ENCODE measurements around the gene TNS1. TPM values are rescaled to one million over a fixed set of nuclear protein-coding genes. Genes with fewer than 3 reads are reported as not detected.

The TNS1 gene
- total and polyA plus RNA-seq, 2 donors from 2014 or later, result 44.8 to 471 TPM

DNA sequence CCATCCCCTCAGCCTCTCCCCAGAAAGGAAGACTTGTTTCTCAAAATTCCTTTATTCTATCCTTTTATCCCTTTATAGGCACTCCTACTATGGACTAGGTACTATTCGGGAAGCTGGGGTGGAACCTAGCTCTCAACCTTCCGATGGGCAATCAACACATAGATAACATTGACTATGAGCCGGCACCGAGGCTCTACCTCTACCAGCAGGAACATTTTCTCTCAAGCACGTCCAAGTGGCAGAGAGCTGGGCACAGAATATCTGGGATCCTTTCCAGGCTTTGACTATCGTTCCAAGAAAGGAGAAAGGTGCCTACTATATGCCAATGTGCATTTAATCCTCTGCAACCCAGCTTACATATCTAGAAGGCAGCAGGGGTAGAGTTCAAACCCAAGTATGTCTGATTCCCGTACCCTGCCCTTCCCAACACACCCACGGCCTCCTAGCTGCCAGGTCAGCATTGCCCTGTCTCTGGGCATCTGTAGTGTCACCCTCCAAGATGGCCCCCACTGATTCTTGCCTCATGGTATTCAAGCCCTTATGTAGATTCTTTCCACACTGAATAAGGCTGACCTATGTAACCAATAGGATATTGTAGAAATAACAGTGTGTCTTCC, 28.3 kb downstream of the TNS1 start:
- no peak overlapping the region for H3K27ac ChIP-seq (ENCODE audit: low read depth in 2 of 2, low read length in 2 of 2)
- no peaks in the 10 kb centered on the region for H3K36me3 ChIP-seq (ENCODE audit: control insufficient read depth in 2 of 3, insufficient read depth in 3 of 3, low read length in 3 of 3)
- H3K27me3 ChIP-seq (ENCODE audit: control insufficient read depth, insufficient read depth, low read length), result no peaks in the 10 kb centered on the region
- H3K9ac ChIP-seq (ENCODE audit: low read length in 3 of 3), result no peak overlapping the region
- H3K9me3 ChIP-seq (ENCODE audit: control insufficient read depth in 2 of 3, insufficient read depth in 1 of 3, low read length in 3 of 3), result no peaks in the 10 kb centered on the region
- TF ChIP-seq, protein P1, sequence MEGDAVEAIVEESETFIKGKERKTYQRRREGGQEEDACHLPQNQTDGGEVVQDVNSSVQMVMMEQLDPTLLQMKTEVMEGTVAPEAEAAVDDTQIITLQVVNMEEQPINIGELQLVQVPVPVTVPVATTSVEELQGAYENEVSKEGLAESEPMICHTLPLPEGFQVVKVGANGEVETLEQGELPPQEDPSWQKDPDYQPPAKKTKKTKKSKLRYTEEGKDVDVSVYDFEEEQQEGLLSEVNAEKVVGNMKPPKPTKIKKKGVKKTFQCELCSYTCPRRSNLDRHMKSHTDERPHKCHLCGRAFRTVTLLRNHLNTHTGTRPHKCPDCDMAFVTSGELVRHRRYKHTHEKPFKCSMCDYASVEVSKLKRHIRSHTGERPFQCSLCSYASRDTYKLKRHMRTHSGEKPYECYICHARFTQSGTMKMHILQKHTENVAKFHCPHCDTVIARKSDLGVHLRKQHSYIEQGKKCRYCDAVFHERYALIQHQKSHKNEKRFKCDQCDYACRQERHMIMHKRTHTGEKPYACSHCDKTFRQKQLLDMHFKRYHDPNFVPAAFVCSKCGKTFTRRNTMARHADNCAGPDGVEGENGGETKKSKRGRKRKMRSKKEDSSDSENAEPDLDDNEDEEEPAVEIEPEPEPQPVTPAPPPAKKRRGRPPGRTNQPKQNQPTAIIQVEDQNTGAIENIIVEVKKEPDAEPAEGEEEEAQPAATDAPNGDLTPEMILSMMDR (IDR thresholded peaks at IDR 0.05; ENCODE audit: borderline replicate concordance, extremely low read depth, insufficient read depth), result no peak
- H3K4me1 ChIP-seq (ENCODE audit: control insufficient read depth in 2 of 3, insufficient read depth in 2 of 3, low read depth in 1 of 3, low read length in 3 of 3), result peaks cover 4 to 46% (median 33%) of the 10 kb centered on the region in 3 donors
- no peak for DNase-seq
- intact Hi-C loops (cut with DNase I), result no loop called here
- no peak overlapping the region for H3K4me3 ChIP-seq (ENCODE audit: low read length in 3 of 3)
- no peak for FAIRE-seq

DNA sequence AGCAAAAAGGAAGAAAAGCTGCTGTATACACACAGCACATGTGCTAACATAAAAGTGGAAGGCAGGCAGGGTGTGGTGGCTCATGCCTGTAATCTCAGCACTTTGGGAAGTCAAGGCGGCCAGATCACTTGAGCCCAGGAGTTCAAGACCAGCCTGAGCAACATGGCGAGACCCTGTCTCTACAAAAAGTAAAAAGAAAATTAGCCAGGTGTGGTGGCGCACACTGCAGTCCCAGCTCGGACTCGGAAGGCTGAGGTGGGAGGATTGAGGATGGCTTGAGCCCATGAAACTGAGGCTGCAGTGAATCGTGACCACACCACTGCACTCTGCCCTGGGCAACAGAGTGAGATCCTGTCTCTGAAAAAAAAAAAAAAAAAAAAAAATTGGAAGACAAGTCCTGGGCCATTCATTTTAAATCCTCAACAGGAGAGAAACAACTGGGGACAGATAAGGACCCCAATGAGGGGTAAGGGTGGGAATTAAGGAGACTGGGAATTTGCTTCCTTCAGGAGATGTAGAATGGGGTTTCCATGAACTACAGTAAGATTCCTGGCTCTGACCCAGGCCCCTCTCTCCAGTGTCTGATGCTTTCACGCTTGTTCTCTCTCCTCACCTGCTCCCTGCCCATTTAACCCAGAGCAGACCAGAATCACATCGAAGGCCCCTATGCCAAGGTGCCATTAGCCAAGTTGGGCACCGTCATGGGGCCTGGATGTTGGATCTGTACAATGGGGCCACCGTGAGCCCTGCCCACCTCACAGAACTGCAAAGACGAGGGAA, 29.6 kb downstream of the TNS1 start:
- peaks cover 0 to 41% (median 28%) of the 10 kb centered on the region in 3 donors for H3K4me1 ChIP-seq (ENCODE audit: control insufficient read depth in 2 of 3, insufficient read depth in 2 of 3, low read depth in 1 of 3, low read length in 3 of 3)
- no peak for FAIRE-seq

DNA sequence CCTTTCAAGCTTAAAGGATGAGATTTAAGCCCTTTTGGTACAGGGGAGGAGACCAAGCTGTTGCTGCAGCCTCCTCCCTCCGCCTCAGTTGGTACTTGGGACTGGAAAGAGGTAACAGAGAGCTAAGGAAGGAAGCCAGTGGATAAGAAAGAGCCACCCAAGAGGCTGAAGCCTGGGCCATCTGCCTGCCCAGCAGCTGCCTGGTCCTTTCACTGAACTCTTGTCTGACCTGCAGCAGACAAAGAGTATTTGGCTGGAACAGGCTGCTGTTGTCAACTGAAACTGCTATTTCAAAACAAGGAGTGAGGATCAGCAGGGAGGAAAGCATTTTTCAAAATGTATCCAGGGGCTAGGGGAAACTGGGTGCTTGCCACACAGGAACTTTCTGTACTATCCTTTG, 30.3 kb downstream of the TNS1 start:
- peak in 3 of 5 donors; percentile 37 to 65 (median 39) for DNase-seq
- H3K9ac ChIP-seq (ENCODE audit: low read length in 3 of 3), result no peak overlapping the region
- TF ChIP-seq, protein P1 (IDR thresholded peaks at IDR 0.05; ENCODE audit: borderline replicate concordance, extremely low read depth, insufficient read depth), result no peak
- no peak overlapping the region for H3K4me3 ChIP-seq (ENCODE audit: low read length in 3 of 3)
- H3K9me3 ChIP-seq (ENCODE audit: control insufficient read depth in 2 of 3, insufficient read depth in 1 of 3, low read length in 3 of 3), result no peaks in the 10 kb centered on the region
- intact Hi-C loops (cut with DNase I), result no loop called here
- H3K27me3 ChIP-seq (ENCODE audit: control insufficient read depth, insufficient read depth, low read length), result no peaks in the 10 kb centered on the region
- H3K36me3 ChIP-seq (ENCODE audit: control insufficient read depth in 2 of 3, insufficient read depth in 3 of 3, low read length in 3 of 3), result no peaks in the 10 kb centered on the region
- no peak for FAIRE-seq
- peak overlapping the region in 1 of 2 donors; percentile 28 for H3K27ac ChIP-seq (ENCODE audit: low read depth in 2 of 2, low read length in 2 of 2)
- H3K4me1 ChIP-seq (ENCODE audit: control insufficient read depth in 2 of 3, insufficient read depth in 2 of 3, low read depth in 1 of 3, low read length in 3 of 3), result peaks cover 0 to 35% (median 23%) of the 10 kb centered on the region in 3 donors

More for the DNA sequence above, 29.6 kb downstream of the TNS1 start:
- H3K36me3 ChIP-seq (ENCODE audit: control insufficient read depth in 2 of 3, insufficient read depth in 3 of 3, low read length in 3 of 3), result no peaks in the 10 kb centered on the region
- H3K27me3 ChIP-seq (ENCODE audit: control insufficient read depth, insufficient read depth, low read length), result no peaks in the 10 kb centered on the region
- DNase-seq, result peak in 1 of 5 donors; percentile 21
- no peak overlapping the region for H3K4me3 ChIP-seq (ENCODE audit: low read length in 3 of 3)
- intact Hi-C loops (cut with DNase I), result no loop called here
- H3K9me3 ChIP-seq (ENCODE audit: control insufficient read depth in 2 of 3, insufficient read depth in 1 of 3, low read length in 3 of 3), result no peaks in the 10 kb centered on the region
- TF ChIP-seq, protein P1 (IDR thresholded peaks at IDR 0.05; ENCODE audit: borderline replicate concordance, extremely low read depth, insufficient read depth), result no peak
- no peak overlapping the region for H3K9ac ChIP-seq (ENCODE audit: low read length in 3 of 3)
- H3K27ac ChIP-seq (ENCODE audit: low read depth in 2 of 2, low read length in 2 of 2), result peak overlapping the region; percentile 4 to 59
